ENCODE data around the gene TGIF1.

DNA sequence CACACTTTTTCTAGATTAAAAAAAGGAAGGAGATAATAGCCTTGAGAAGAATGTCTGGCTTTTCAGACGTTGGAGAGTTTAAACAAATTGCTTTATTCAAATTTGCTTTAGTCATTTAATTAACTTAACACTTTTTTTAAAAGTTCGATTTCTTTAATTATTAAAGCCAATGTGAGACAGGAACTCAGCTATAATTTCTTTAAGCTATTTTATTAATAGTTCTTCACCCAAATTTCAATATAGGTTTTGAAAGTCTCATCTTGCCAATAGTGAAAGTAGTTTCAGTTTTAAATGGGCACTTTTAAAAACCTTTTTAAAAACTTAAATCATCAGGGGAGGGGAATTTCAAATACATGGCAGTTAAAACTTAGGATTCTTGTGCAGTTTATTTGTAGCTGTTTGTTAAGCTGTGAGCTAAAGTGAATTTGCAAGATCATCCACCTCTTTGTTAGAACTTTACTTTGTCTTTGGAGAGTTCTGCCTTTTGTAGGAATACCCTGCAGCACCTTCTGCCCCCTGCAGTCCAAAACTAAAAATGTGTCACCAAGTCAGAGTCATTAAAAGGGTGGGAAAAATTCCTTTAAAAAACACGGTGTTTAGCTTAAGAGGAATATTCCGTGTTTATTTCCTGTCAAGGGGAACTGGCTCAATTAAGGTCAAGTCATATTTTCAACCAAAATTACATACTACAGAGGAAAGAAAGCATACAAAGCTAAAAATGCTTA lies 4.6 kb downstream of the TGIF1 start:
- TF ChIP-seq POLR2A (IDR thresholded peaks at IDR 0.05) (no peak), CTCF (IDR thresholded peaks at IDR 0.05) (peak; percentile 51 to 86 (median 68))

Measured in Peyer's patch (tissue), 4 donors.